AG04449 (cell line): ENCODE measurements around the gene SLC12A8.
A peak's percentile ranks its signal among the peaks of the same experiment; 100 is the strongest.

Experiments
- CTCF ChIA-PET: fragments of 350-600 bp; formaldehyde crosslinking; extraction: SDS; loops from one replicate; lab custom pipeline; 2021; ENCODE audit warnings: antibody characterized with exemption; lab: Yijun Ruan, JAX
- POLR2A ChIA-PET: fragments of 400-600, 350-600 bp; formaldehyde crosslinking; extraction: SDS; loops from one replicate; lab custom pipeline; 2020; ENCODE audit warnings: antibody characterized with exemption, inconsistent platforms; lab: Yijun Ruan, JAX
- DNase-seq: peaks from one replicate; pipeline ENCODE4 v3.0.0-alpha.2; 2010; ENCODE audit warnings: low read depth, low spot score
- H3K4me3 ChIP-seq: 2 replicates; pipeline ENCODE4 v1.5.1; 2011; ENCODE audit warnings: low read depth, mild to moderate bottlenecking, control low read depth, low read length
- TF ChIP-seq, protein P1 (sequence below): IDR thresholded peaks from one replicate; pipeline ENCODE4 v1.5.1; 2011; ENCODE audit warnings: mild to moderate bottlenecking, moderate library complexity, low read length, control low read depth, inconsistent platforms; ENCODE audit not compliant: insufficient read depth; ENCODE audit errors: missing control alignments

SLC12A8 gene

DNA sequence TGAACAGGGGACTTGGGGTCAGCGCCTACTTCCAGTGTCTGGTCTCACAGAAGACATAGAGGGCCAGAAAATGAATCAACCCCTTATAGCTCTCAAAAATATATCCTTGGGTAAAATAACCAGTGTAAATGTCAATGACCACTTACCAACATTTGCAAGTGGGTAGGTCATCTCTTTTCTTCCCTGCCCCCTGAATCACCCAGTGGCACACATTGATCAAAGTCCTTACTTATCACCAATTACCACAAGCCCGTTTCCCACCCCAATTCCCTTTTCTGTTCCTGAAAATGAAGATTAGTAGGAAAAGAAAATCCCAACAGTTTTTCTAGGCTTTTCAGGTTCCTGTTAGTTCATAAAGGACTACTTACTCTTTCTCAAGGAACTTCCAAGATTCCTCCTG, 86.2 kb downstream of the SLC12A8 start:
- ChIA-PET POLR2A (interaction anchor here (1.0 to 1.4 kb wide), 6 partner anchors 10 to 73 kb away, joined by 3 to 14 read pairs (median 8); no protein-coding TSS in a partner anchor), CTCF (interaction anchor here (0.8 to 1.2 kb wide), 5 partner anchors 9 to 74 kb away, joined by 3 read pairs; no protein-coding TSS in a partner anchor)
- H3K4me3 ChIP-seq = no peak overlapping the region
- DNase-seq = no peak
- TF ChIP-seq, protein P1, sequence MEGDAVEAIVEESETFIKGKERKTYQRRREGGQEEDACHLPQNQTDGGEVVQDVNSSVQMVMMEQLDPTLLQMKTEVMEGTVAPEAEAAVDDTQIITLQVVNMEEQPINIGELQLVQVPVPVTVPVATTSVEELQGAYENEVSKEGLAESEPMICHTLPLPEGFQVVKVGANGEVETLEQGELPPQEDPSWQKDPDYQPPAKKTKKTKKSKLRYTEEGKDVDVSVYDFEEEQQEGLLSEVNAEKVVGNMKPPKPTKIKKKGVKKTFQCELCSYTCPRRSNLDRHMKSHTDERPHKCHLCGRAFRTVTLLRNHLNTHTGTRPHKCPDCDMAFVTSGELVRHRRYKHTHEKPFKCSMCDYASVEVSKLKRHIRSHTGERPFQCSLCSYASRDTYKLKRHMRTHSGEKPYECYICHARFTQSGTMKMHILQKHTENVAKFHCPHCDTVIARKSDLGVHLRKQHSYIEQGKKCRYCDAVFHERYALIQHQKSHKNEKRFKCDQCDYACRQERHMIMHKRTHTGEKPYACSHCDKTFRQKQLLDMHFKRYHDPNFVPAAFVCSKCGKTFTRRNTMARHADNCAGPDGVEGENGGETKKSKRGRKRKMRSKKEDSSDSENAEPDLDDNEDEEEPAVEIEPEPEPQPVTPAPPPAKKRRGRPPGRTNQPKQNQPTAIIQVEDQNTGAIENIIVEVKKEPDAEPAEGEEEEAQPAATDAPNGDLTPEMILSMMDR = no peak

DNA sequence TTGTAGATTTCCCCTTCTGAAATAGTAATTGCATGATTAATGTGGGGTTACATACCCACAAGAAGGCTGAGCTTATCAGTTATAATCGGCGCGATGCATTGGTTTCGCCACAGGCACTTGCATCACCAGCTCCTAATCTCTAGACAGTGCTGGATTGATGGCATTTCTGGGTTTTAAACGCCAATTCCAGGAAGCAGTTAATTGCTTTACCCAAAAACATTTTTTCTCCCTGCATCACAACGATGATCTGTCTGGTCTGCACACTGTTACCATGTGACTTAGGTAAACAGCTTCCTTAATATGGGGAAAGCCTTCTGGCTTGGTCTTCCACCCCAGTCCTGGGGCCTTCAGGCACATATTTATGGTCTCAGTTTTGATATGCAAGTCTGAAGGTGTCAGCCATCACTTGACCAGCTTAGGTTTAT, 86.7 kb downstream of the SLC12A8 start:
- ChIA-PET POLR2A (interaction anchor here (0.7 to 1.4 kb wide), 8 partner anchors 9 to 93 kb away, joined by 3 to 14 read pairs (median 5); no protein-coding TSS in a partner anchor), CTCF (interaction anchor here (0.8 to 1.2 kb wide), 4 partner anchors 9 to 22 kb away, joined by 3 read pairs; no protein-coding TSS in a partner anchor)
- DNase-seq = peak; percentile 99
- TF ChIP-seq, protein P1 = no peak
- no peak overlapping the region for H3K4me3 ChIP-seq

DNA sequence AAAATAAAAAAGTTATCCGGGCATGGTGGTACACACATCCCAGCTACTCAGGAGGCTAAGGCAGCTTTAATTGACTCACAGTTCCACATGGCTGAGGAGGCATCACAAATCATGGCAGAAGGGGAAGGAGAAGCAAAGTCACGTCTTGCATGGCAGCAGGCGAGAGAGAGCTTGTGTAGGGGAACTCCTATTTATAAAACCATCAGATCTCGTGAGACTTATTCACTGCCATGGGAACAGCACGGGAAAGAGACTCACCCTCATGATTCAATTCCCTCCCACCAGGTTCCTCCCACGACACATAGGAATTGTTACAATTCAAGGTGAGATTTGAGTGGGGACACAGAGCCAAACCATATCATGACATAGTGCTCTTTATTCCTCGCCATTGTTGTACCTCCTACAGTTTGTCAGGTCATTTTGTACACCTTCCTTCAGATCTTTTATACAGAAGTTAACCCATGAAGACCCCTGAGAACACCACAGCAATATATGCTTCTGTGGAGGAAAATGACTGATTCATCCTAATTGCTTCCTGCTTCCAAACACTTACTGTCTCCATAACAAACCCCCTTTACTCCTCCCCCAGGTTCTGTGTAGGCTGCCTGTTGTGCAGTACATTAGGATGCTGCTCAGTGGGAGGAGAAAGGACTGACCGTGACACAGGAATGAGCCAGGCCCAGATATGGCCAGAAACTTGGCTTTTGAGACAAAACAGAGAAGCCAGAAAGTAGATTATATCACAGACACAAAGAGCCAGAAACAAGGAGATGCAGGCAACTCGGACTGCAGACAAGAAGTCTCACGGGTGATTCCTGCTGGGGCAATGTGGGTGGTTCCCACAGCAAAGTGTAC, 88.9 kb downstream of the SLC12A8 start:
- CTCF ChIA-PET = no interaction called here
- H3K4me3 ChIP-seq = no peak overlapping the region
- no peak for DNase-seq
- TF ChIP-seq, protein P1 = no peak
- POLR2A ChIA-PET = interaction anchor here (1.0 kb wide), 1 partner anchor 14 kb away, joined by 5 read pairs; no protein-coding TSS in a partner anchor

DNA sequence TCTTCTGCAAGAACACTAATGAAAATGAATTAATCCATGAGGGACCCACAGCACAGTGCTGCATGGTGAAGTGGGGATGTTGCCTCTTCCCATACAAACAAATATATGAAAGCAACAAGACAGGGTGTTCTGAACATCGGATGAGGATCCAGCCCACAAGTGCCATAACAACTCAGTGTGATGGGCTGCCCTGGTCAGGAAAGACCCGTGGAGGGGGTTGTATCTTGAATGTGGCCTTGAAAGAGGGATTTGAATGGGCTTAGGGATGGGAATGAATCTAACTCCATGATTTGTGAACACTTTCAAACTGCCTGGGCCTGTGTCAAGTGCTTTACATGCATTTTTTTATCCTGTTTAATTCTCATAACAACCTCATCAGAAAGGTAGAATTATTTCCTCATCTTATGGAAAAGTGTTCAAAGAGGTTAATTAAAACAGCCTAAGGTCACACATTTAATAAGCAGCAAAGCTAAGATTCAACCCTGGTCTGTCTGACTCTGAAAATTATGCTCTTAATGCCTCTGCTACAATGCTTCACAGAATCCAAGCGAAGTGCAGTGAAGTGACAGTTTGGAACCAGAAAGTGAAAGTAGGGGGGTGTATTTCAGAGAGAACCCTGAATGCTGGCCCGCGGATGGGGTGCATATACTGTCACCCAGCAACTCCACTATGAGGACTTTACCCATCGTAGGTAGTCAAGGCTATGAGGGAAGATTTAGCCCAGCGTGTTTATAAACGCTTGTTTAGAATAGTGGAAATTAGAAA, 91.1 kb downstream of the SLC12A8 start:
- POLR2A ChIA-PET = interaction anchor here (1.0 kb wide), 1 partner anchor 8 kb away, joined by 4 read pairs; no protein-coding TSS in a partner anchor
- H3K4me3 ChIP-seq = no peak overlapping the region
- CTCF ChIA-PET = interaction anchor here (0.8 kb wide), 1 partner anchor 13 kb away, joined by 3 read pairs; no protein-coding TSS in a partner anchor
- TF ChIP-seq, protein P1 = no peak
- no peak for DNase-seq

DNA sequence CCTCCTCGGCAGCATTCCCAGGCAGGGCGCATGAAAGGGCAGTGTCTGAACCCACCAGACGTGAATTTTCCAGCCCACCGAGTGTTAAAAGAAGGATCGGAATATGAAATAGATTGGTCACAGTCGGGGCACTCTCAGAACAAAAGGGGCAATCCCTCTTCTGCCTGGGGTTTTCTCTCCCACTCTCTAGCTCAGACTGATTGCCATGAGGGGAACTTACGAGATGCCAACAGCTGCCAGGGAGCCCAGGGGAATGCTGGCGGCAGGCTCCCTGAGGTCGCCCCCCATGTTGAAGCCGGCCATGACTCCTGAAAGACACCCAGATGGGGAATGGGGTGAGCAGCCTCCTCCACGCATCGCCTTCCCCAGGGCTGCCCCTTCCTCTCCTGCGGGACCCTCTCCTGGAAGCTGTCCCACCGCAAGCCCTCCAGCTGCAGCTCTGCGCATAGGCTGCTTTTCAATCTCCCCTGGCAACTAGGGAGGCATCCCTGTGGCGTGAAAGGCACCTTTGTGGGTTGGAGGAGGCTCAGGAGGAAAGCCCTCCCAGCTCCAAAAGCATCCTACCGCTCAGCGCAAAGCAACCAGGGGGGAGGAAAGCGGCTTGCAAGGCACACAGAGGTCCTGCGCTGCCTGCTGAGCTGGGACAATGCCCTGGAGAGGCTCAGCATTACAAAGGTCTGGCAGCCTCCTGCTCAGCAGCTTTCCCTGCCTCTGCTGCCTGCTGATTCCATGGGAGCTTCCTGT, 92.0 kb downstream of the SLC12A8 start:
- CTCF ChIA-PET = interaction anchor here (0.8 kb wide), 1 partner anchor 12 kb away, joined by 3 read pairs; no protein-coding TSS in a partner anchor

More for the DNA sequence above, 92.0 kb downstream of the SLC12A8 start:
- POLR2A ChIA-PET = interaction anchor here (1.0 to 1.9 kb wide), 3 partner anchors 9 to 58 kb away, joined by 3 to 6 read pairs (median 4); no protein-coding TSS in a partner anchor
- TF ChIP-seq, protein P1 = no peak
- H3K4me3 ChIP-seq = peak overlapping the region; percentile 31
- no peak for DNase-seq
